Measurements from ENCODE around the gene SLCO2B1. TPM values are rescaled to one million over a fixed set of nuclear protein-coding genes. Genes with fewer than 3 reads are reported as not detected.
A peak's percentile ranks its signal among the peaks of the same experiment; 100 is the strongest.

SLCO2B1 gene
- total RNA-seq, 4 donors from 2014 or later = 50.4 to 160 (median 66.3) TPM

- TF ChIP-seq EP300 (IDR thresholded peaks at IDR 0.05) = no peak
- TF ChIP-seq POLR2A (IDR thresholded peaks at IDR 0.05) = no peak
- TF ChIP-seq CTCF (IDR thresholded peaks at IDR 0.05) = no peak
- Histone ChIP-seq H3K27ac (peak overlapping the region in 2 of 4 donors; percentile 10 to 58), H3K4me1 (peaks cover 0 to 13% (median 0%) of the 10 kb centered on the region in 4 donors), H3K4me3 (no peak overlapping the region), H3K27me3 (no peaks in the 10 kb centered on the region), H3K36me3 (no peaks in the 10 kb centered on the region), H3K9me3 (no peaks in the 10 kb centered on the region)
- DNase-seq (ENCODE audit: low spot score in 2 of 2) = no peak
- 48 to 62% methylated on average over 5 of the region's 5 CpGs for WGBS, 2 donors
These were observed 10.7 kb downstream of the SLCO2B1 start for GRCh38 chr11:75161506-75162095.

GRCh38 chr11:75162954-75163353 lies 12.0 kb downstream of the SLCO2B1 start:
- 85 to 86% methylated on average over 7 of the region's 7 CpGs for WGBS, 2 donors
- H3K9me3 ChIP-seq = no peaks in the 10 kb centered on the region
- DNase-seq (ENCODE audit: low spot score in 2 of 2) = no peak
- H3K36me3 ChIP-seq = no peaks in the 10 kb centered on the region
- no peak for TF ChIP-seq POLR2A (IDR thresholded peaks at IDR 0.05)
- TF ChIP-seq CTCF (IDR thresholded peaks at IDR 0.05) = no peak
- TF ChIP-seq EP300 (IDR thresholded peaks at IDR 0.05) = no peak
- no peaks in the 10 kb centered on the region for H3K27me3 ChIP-seq
- H3K4me3 ChIP-seq = no peak overlapping the region
- peaks cover 0 to 7% (median 0%) of the 10 kb centered on the region in 4 donors for H3K4me1 ChIP-seq
- H3K27ac ChIP-seq = peak overlapping the region in 1 of 4 donors; percentile 2

GRCh38 chr11:75163921-75164849 lies 13.3 kb downstream of the SLCO2B1 start:
- Histone ChIP-seq H3K4me1 (peaks cover 0 to 6% (median under 1%) of the 10 kb centered on the region in 4 donors), H3K4me3 (no peak overlapping the region), H3K9me3 (no peaks in the 10 kb centered on the region), H3K27me3 (no peaks in the 10 kb centered on the region), H3K27ac (peak overlapping the region in 1 of 4 donors; percentile 23), H3K36me3 (no peaks in the 10 kb centered on the region)
- TF ChIP-seq CTCF (IDR thresholded peaks at IDR 0.05) (no peak), POLR2A (IDR thresholded peaks at IDR 0.05) (no peak), EP300 (IDR thresholded peaks at IDR 0.05) (no peak)
- WGBS, 2 donors = 67 to 68% methylated on average over 24 to 25 of the region's 25 CpGs
- DNase-seq (ENCODE audit: low spot score in 2 of 2) = peak in 1 of 2 donors; percentile 38

GRCh38 chr11:75165721-75166120 lies 14.8 kb downstream of the SLCO2B1 start:
- no peaks in the 10 kb centered on the region for H3K27me3 ChIP-seq
- no peak for TF ChIP-seq EP300 (IDR thresholded peaks at IDR 0.05)
- no peak for TF ChIP-seq POLR2A (IDR thresholded peaks at IDR 0.05)
- no peak for TF ChIP-seq CTCF (IDR thresholded peaks at IDR 0.05)
- H3K9me3 ChIP-seq = no peaks in the 10 kb centered on the region
- H3K4me1 ChIP-seq = peaks cover 0 to 3% (median 0%) of the 10 kb centered on the region in 4 donors
- H3K4me3 ChIP-seq = no peak overlapping the region
- DNase-seq (ENCODE audit: low spot score in 2 of 2) = no peak
- peaks cover 0 to 9% (median 0%) of the 10 kb centered on the region in 3 donors for H3K36me3 ChIP-seq
- H3K27ac ChIP-seq = no peak overlapping the region
- 86 to 90% methylated on average over 4 to 10 of the region's 11 CpGs for WGBS, 2 donors

GRCh38 chr11:75166791-75167190 lies 15.9 kb downstream of the SLCO2B1 start:
- H3K4me1 ChIP-seq = peaks cover 0 to 3% (median 0%) of the 10 kb centered on the region in 4 donors
- peaks cover 0 to 9% (median 0%) of the 10 kb centered on the region in 3 donors for H3K36me3 ChIP-seq
- TF ChIP-seq EP300 (IDR thresholded peaks at IDR 0.05) = no peak
- no peak for TF ChIP-seq CTCF (IDR thresholded peaks at IDR 0.05)
- no peak for TF ChIP-seq POLR2A (IDR thresholded peaks at IDR 0.05)
- H3K9me3 ChIP-seq = no peaks in the 10 kb centered on the region
- DNase-seq (ENCODE audit: low spot score in 2 of 2) = no peak
- H3K27ac ChIP-seq = no peak overlapping the region
- WGBS, 2 donors = 93 to 94% methylated on average over 3 of the region's 3 CpGs
- no peaks in the 10 kb centered on the region for H3K27me3 ChIP-seq
- no peak overlapping the region for H3K4me3 ChIP-seq

All from tibial nerve (tissue), 4 donors.